Thoracic aorta (tissue), 2 donors: ENCODE results near the gene RPL35. TPM values are rescaled to one million over a fixed set of nuclear protein-coding genes. Genes with fewer than 3 reads are reported as not detected.

ENCODE experiments used
- ATAC-seq: fragments of 150-250 bp; one replicate; pipeline ENCODE4 v1.8.0; 2017; ENCODE audit warnings: low read depth; ENCODE audit not compliant: insufficient number of reproducible peaks, low FRiP score
- DNase-seq: peaks from one replicate; pipeline ENCODE4 v3.0.0-alpha.2; 2020; ENCODE audit warnings: low spot score
- H3K27ac ChIP-seq, 2 donors: fragments of 200-600 bp; sonication (generic); 1 replicate in 1 of 2; 2 replicates in 1 of 2; pipeline ENCODE4 v1.5.1; 2016; ENCODE audit warnings: mild to moderate bottlenecking in 2 of 2, moderate library complexity in 2 of 2
- H3K27me3 ChIP-seq: fragments of 200-600 bp; sonication (generic); replicated peaks from 2 replicates; pipeline ENCODE4 v1.6.0; 2016; ENCODE audit warnings: mild to moderate bottlenecking; ENCODE audit not compliant: insufficient read depth
- H3K36me3 ChIP-seq: fragments of 200-600 bp; sonication (generic); one replicate; pipeline ENCODE4 v1.5.1; 2016
- H3K4me1 ChIP-seq, 2 donors: fragments of 200-600 bp; sonication (generic); 1 replicate in 1 of 2; 2 replicates in 1 of 2; pipeline versions ENCODE4 v1.5.1 to v1.6.0; 2016; ENCODE audit warnings: low read depth in 2 of 2, mild to moderate bottlenecking in 1 of 2; ENCODE audit not compliant: control insufficient read depth in 1 of 2
- H3K4me3 ChIP-seq: fragments of 200-600 bp; sonication (generic); 2 replicates; pipeline ENCODE4 v1.5.1; 2016; ENCODE audit warnings: mild to moderate bottlenecking
- H3K9me3 ChIP-seq: fragments of 200-600 bp; sonication (generic); 2 replicates; pipeline ENCODE4 v1.5.1; 2016
- CTCF ChIP-seq: fragments of 200-600 bp; sonication (generic); IDR thresholded peaks from one replicate; pipeline ENCODE4 v1.5.1; 2019; ENCODE audit warnings: antibody characterized with exemption
- total RNA-seq, 2 donors: library from RNA; depleted of rRNA; stranded (reverse); fragments of >200 nt; gene quantifications; one replicate each; pipeline versions ENCODE4 v1.1.0 to v1.2.3, GENCODE V29; 2016

RPL35 gene
- total RNA-seq, 2 donors from 2014 or later, result 1,079 to 1,187 TPM

GRCh38 chr9:124814164-124814535 lies 47.6 kb downstream of the RPL35 start:
- Histone ChIP-seq H3K4me3 (no peak overlapping the region), H3K4me1 (no peaks in the 10 kb centered on the region), H3K36me3 (no peaks in the 10 kb centered on the region), H3K9me3 (no peaks in the 10 kb centered on the region), H3K27ac (no peak overlapping the region), H3K27me3 (no peaks in the 10 kb centered on the region)
- ATAC-seq, result no peak
- DNase-seq, result no peak
- no peak for TF ChIP-seq CTCF

GRCh38 chr9:124813501-124814163 lies 48.1 kb downstream of the RPL35 start:
- Histone ChIP-seq H3K27me3 (no peaks in the 10 kb centered on the region), H3K27ac (no peak overlapping the region), H3K4me1 (no peaks in the 10 kb centered on the region), H3K4me3 (no peak overlapping the region), H3K36me3 (no peaks in the 10 kb centered on the region), H3K9me3 (no peaks in the 10 kb centered on the region)
- TF ChIP-seq CTCF, result no peak
- DNase-seq (no peak), ATAC-seq (no peak)

GRCh38 chr9:124813041-124813440 lies 48.7 kb downstream of the RPL35 start:
- Histone ChIP-seq H3K9me3 (no peaks in the 10 kb centered on the region), H3K27me3 (no peaks in the 10 kb centered on the region), H3K27ac (no peak overlapping the region), H3K36me3 (no peaks in the 10 kb centered on the region), H3K4me1 (no peaks in the 10 kb centered on the region), H3K4me3 (no peak overlapping the region)
- TF ChIP-seq CTCF, result no peak
- DNase-seq (no peak), ATAC-seq (no peak)

GRCh38 chr9:124812441-124812876 lies 49.3 kb downstream of the RPL35 start:
- Histone ChIP-seq H3K9me3 (no peaks in the 10 kb centered on the region), H3K27me3 (no peaks in the 10 kb centered on the region), H3K4me3 (no peak overlapping the region), H3K36me3 (no peaks in the 10 kb centered on the region), H3K27ac (no peak overlapping the region), H3K4me1 (no peaks in the 10 kb centered on the region)
- ATAC-seq (no peak), DNase-seq (no peak)
- no peak for TF ChIP-seq CTCF

- DNase-seq, result no peak
- ATAC-seq, result no peak
- no peak overlapping the region for H3K27ac ChIP-seq
- TF ChIP-seq CTCF, result no peak
- no peaks in the 10 kb centered on the region for H3K36me3 ChIP-seq
- no peaks in the 10 kb centered on the region for H3K9me3 ChIP-seq
- no peak overlapping the region for H3K4me3 ChIP-seq
- H3K4me1 ChIP-seq, result no peaks in the 10 kb centered on the region
- no peaks in the 10 kb centered on the region for H3K27me3 ChIP-seq
Measured at GRCh38 chr9:124810663-124811355, 50.9 kb downstream of the RPL35 start.
